HEK293 (cell line): ENCODE data around the gene CCDC136.

ENCODE experiments used
- CTCF ChIP-seq: fragments of 450-650 bp; formaldehyde crosslinking; IDR thresholded peaks from 2 replicates; pipeline ENCODE4 v1.5.1; 2016; ENCODE audit warnings: missing biosample characterization, missing genetic modification characterization
- PRDM1 ChIP-seq: fragments of 450-650 bp; formaldehyde crosslinking; IDR thresholded peaks from 2 replicates; pipeline ENCODE4; 2016; ENCODE audit warnings: missing biosample characterization, missing genetic modification characterization
- ZNF18 ChIP-seq: fragments of 450-650 bp; formaldehyde crosslinking; IDR thresholded peaks from 2 replicates; pipeline ENCODE4 v1.5.1; 2016; ENCODE audit warnings: missing biosample characterization, missing genetic modification characterization
- ZNF24 ChIP-seq: fragments of 450-650 bp; formaldehyde crosslinking; IDR thresholded peaks from 2 replicates; pipeline ENCODE4 v1.5.1; 2016; ENCODE audit warnings: missing biosample characterization, missing genetic modification characterization
- ZNF26 ChIP-seq: fragments of 450-650 bp; formaldehyde crosslinking; IDR thresholded peaks from 2 replicates; pipeline ENCODE4 v1.5.1; 2016; ENCODE audit warnings: missing biosample characterization, missing genetic modification characterization
- ZNF37A ChIP-seq: fragments of 450-650 bp; IDR thresholded peaks from 2 replicates; pipeline ENCODE4 v1.5.1; 2018; ENCODE audit warnings: missing biosample characterization, missing genetic modification characterization
- ZNF488 ChIP-seq: fragments of 450-650 bp; formaldehyde crosslinking; IDR thresholded peaks from 2 replicates; pipeline ENCODE4 v1.5.1; 2016; ENCODE audit warnings: missing biosample characterization, missing genetic modification characterization
- ZNF529 ChIP-seq: fragments of 450-650 bp; formaldehyde crosslinking; IDR thresholded peaks from 2 replicates; pipeline ENCODE4 v1.5.1; 2017; ENCODE audit warnings: missing genetic modification characterization, missing biosample characterization; ENCODE audit not compliant: insufficient replicate concordance
- ZNF692 ChIP-seq: fragments of 450-650 bp; formaldehyde crosslinking; IDR thresholded peaks from 2 replicates; pipeline ENCODE4 v1.5.1; 2016; ENCODE audit warnings: missing biosample characterization, missing genetic modification characterization
- ZNF792 ChIP-seq: fragments of 450-650 bp; formaldehyde crosslinking; IDR thresholded peaks from 2 replicates; pipeline ENCODE4 v1.5.1; 2016; ENCODE audit warnings: missing biosample characterization, missing genetic modification characterization

- TF ChIP-seq ZNF24, result no peak
- no peak for TF ChIP-seq ZNF26 (tag by site-specific recombination)
- TF ChIP-seq ZNF529, result no peak
- no peak for TF ChIP-seq CTCF (tag by site-specific recombination)
- TF ChIP-seq PRDM1 (tag by site-specific recombination), result no peak
- no peak for TF ChIP-seq ZNF488 (tag by site-specific recombination)
- no peak for TF ChIP-seq ZNF18
- no peak for TF ChIP-seq ZNF37A (tag by site-specific recombination)
- no peak for TF ChIP-seq ZNF692 (tag by site-specific recombination)
- TF ChIP-seq ZNF792, result no peak
Measured at GRCh38 chr7:128804484-128804883, 12.7 kb downstream of the CCDC136 start.
